SK-N-SH (cell line): ENCODE measurements around the gene ADAMTSL1. TPM values are rescaled to one million over a fixed set of nuclear protein-coding genes. Genes with fewer than 3 reads are reported as not detected.

ENCODE experiments used
- CTCF ChIA-PET: fragments of 300-600, 350-600 bp; formaldehyde crosslinking; extraction: SDS; loops from one replicate; lab custom pipeline; 2021; lab: Yijun Ruan, JAX
- POLR2A ChIA-PET: fragments of 350-600 bp; sonication (Branson Sonifier 250); formaldehyde crosslinking; extraction: SDS; loops from one replicate; lab custom pipeline; 2020; ENCODE audit warnings: antibody characterized with exemption, inconsistent platforms; lab: Yijun Ruan, JAX
- DNase-seq: peaks from one replicate; pipeline ENCODE4 v3.0.0; 2012
- H2AFZ ChIP-seq: fragments of 200-600 bp; sonication (generic); 2 replicates; pipeline ENCODE4 v1.8.1; 2016; ENCODE audit warnings: antibody characterized with exemption, mild to moderate bottlenecking, low read depth
- H3F3A ChIP-seq: fragments of 200-600 bp; sonication (generic); replicated peaks from 2 replicates; pipeline ENCODE3; 2016; ENCODE audit warnings: antibody characterized with exemption, mild to moderate bottlenecking; ENCODE audit not compliant: insufficient read depth
- H3K27ac ChIP-seq, 2 experiments: fragments of 200-500 bp in 1 of 2; fragments of 200-600 bp in 1 of 2; sonication (Bioruptor generic) in 1 of 2; sonication (generic), shearing (Covaris generic) in 1 of 2; 2 replicates each; pipeline versions ENCODE4 v1.5.1 to v1.6.1; 2014 to 2016; ENCODE audit warnings: low read depth in 2 of 2, inconsistent platforms in 1 of 2, low read length in 1 of 2, mild to moderate bottlenecking in 1 of 2, mixed read lengths in 1 of 2
- H3K27me3 ChIP-seq: fragments of 200-600 bp; sonication (generic), shearing (Covaris generic); 2 replicates; pipeline ENCODE4 v1.6.1; 2016; ENCODE audit warnings: mixed run types; ENCODE audit not compliant: insufficient read depth
- H3K36me3 ChIP-seq, 2 experiments: fragments of 200-500 bp in 1 of 2; fragments of 200-600 bp in 1 of 2; sonication (Bioruptor generic) in 1 of 2; sonication (generic) in 1 of 2; replicated peaks in 1 of 2; 2 replicates each; pipeline versions ENCODE3 to v1.5.1; 2014 to 2016; ENCODE audit warnings: low read length in 1 of 2, mild to moderate bottlenecking in 1 of 2; ENCODE audit not compliant: insufficient read depth in 2 of 2, control insufficient read depth in 1 of 2
- H3K4me1 ChIP-seq, 2 experiments: fragments of 200-500 bp in 1 of 2; fragments of 200-600 bp in 1 of 2; sonication (Bioruptor generic) in 1 of 2; sonication (generic), shearing (Covaris generic) in 1 of 2; 2 replicates each; pipeline versions ENCODE4 v1.5.1 to v1.6.1; 2014 to 2016; ENCODE audit warnings: low read depth in 1 of 2, low read length in 1 of 2, mixed run types in 1 of 2; ENCODE audit not compliant: insufficient read depth in 2 of 2, control insufficient read depth in 1 of 2
- H3K4me2 ChIP-seq: fragments of 200-600 bp; sonication (generic), shearing (Covaris generic); 2 replicates; pipeline ENCODE4 v1.6.1; 2017; ENCODE audit warnings: mixed run types
- H3K4me3 ChIP-seq, 2 experiments: fragments of 200-500 bp in 1 of 2; fragments of 200-600 bp in 1 of 2; sonication (Bioruptor generic) in 1 of 2; sonication (generic), shearing (Covaris generic) in 1 of 2; 2 replicates each; pipeline versions ENCODE4 v1.5.1 to v1.8.1; 2014 to 2016; ENCODE audit warnings: low read depth in 2 of 2, inconsistent platforms in 1 of 2, low read length in 1 of 2, mild to moderate bottlenecking in 1 of 2, mixed read lengths in 1 of 2, moderate library complexity in 1 of 2
- H3K79me2 ChIP-seq: fragments of 200-600 bp; sonication (generic); 2 replicates; pipeline ENCODE4 v1.8.1; 2017; ENCODE audit warnings: mild to moderate bottlenecking; ENCODE audit not compliant: insufficient read depth
- H3K9ac ChIP-seq: fragments of 200-600 bp; sonication (generic); 2 replicates; pipeline ENCODE4 v1.6.1; 2017; ENCODE audit warnings: mixed run types
- H3K9me2 ChIP-seq: fragments of 200-600 bp; sonication (generic); 2 replicates; pipeline ENCODE4 v1.6.1; 2017; ENCODE audit warnings: mixed run types
- H3K9me3 ChIP-seq: fragments of 200-600 bp; sonication (generic); 2 replicates; pipeline ENCODE4 v1.6.1; 2017; ENCODE audit warnings: mixed run types, mild to moderate bottlenecking, moderate library complexity
- H4K20me1 ChIP-seq: fragments of 200-600 bp; sonication (generic); 2 replicates; pipeline ENCODE4 v1.6.1; 2017; ENCODE audit warnings: mild to moderate bottlenecking, mixed run types; ENCODE audit not compliant: insufficient read depth
- CHD2 ChIP-seq: fragments of 150-350 bp; IDR thresholded peaks from 2 replicates; pipeline ENCODE4 v1.6.1; 2018; ENCODE audit warnings: low read length; ENCODE audit not compliant: partially characterized antibody
- ELF1 ChIP-seq: IDR thresholded peaks from 2 replicates; pipeline ENCODE4 v1.4.0; 2012
- EP300 ChIP-seq, 2 experiments: IDR thresholded peaks; 2 replicates each; pipeline versions ENCODE4 v1.4.0 to v1.6.1; 2012; ENCODE audit warnings: borderline replicate concordance in 1 of 2, low read depth in 1 of 2, low read length in 1 of 2
- EZH2phosphoT487 ChIP-seq: fragments of 200-600 bp; sonication (generic); IDR thresholded peaks from 2 replicates; pipeline ENCODE4 v1.6.1; 2017; ENCODE audit warnings: low read depth, mixed run types, mild to moderate bottlenecking, antibody characterized with exemption, moderate library complexity, borderline replicate concordance
- FOXM1 ChIP-seq: IDR thresholded peaks from 2 replicates; pipeline ENCODE4 v1.4.0; 2012; ENCODE audit warnings: low read depth, mild to moderate bottlenecking
- GABPA ChIP-seq: IDR thresholded peaks from 2 replicates; pipeline ENCODE4 v1.4.0; 2012; ENCODE audit warnings: low read depth, mild to moderate bottlenecking
- GATA2 ChIP-seq: sonication (generic); formaldehyde crosslinking; IDR thresholded peaks from 2 replicates; pipeline ENCODE4 v1.5.0; 2020; ENCODE audit warnings: mild to moderate bottlenecking, missing genetic modification reagents
- MAX ChIP-seq: IDR thresholded peaks from 2 replicates; pipeline ENCODE4 v1.4.0; 2012; ENCODE audit warnings: low read depth
- MXI1 ChIP-seq: IDR thresholded peaks from 2 replicates; pipeline ENCODE4 v1.6.1; 2012; ENCODE audit warnings: mild to moderate bottlenecking, low read depth, low read length, improper control_type of control experiment
- NFIC ChIP-seq: IDR thresholded peaks from 2 replicates; pipeline ENCODE4 v1.4.0; 2012; ENCODE audit warnings: borderline replicate concordance
- NRF1 ChIP-seq: IDR thresholded peaks from 2 replicates; pipeline ENCODE4 v1.6.1; 2012; ENCODE audit warnings: low read depth, mild to moderate bottlenecking, low read length
- REST ChIP-seq: IDR thresholded peaks from 2 replicates; pipeline ENCODE4 v1.6.1; 2012; ENCODE audit warnings: mild to moderate bottlenecking, low read depth, low read length, moderate library complexity
- RXRA ChIP-seq: IDR thresholded peaks from 2 replicates; pipeline ENCODE4 v1.4.0; 2012; ENCODE audit warnings: low read depth, mild to moderate bottlenecking, borderline replicate concordance
- SIN3A ChIP-seq: IDR thresholded peaks from 2 replicates; pipeline ENCODE4 v1.6.1; 2012; ENCODE audit warnings: low read depth, mild to moderate bottlenecking, low read length, moderate library complexity, borderline replicate concordance
- SMC3 ChIP-seq: IDR thresholded peaks from 2 replicates; pipeline ENCODE4 v1.6.1; 2012; ENCODE audit warnings: low read depth, low read length, improper control_type of control experiment
- TCF12 ChIP-seq: IDR thresholded peaks from 2 replicates; pipeline ENCODE4 v1.4.0; 2012
- TEAD4 ChIP-seq: IDR thresholded peaks from 2 replicates; pipeline ENCODE4 v1.4.0; 2012; ENCODE audit warnings: mild to moderate bottlenecking, borderline replicate concordance; ENCODE audit not compliant: insufficient read depth
- YY1 ChIP-seq: IDR thresholded peaks from 2 replicates; pipeline ENCODE4 v1.4.0; 2012; ENCODE audit warnings: low read depth, mild to moderate bottlenecking
- ZBTB33 ChIP-seq: IDR thresholded peaks from 2 replicates; pipeline ENCODE4 v1.4.0; 2012; ENCODE audit warnings: low read depth, borderline replicate concordance
- WGBS: methylation state at CpG from one replicate; pipeline ENCODE4 v1.1.6; 2017; ENCODE audit warnings: low lambda C conversion rate; 5-methylcytosine and 5-hydroxymethylcytosine counted together
- polyA plus RNA-seq, 3 experiments: library from polyadenylated mRNA; depleted of rRNA; stranded (reverse); fragments of >200 nt; gene quantifications; 2 replicates each; pipeline ENCODE4 v1.2.3, GENCODE V29; 2012

Gene ADAMTSL1
- polyA plus RNA-seq, 1 of the 3 experiments (the other 2 are of a cell fraction), result 114 TPM

GRCh38 chr9:18811171-18811570, 337.2 kb downstream of the ADAMTSL1 start:
- peaks cover 7% of the 10 kb centered on the region for H3F3A ChIP-seq
- H3K9ac ChIP-seq, result no peak overlapping the region
- no peak for DNase-seq
- H3K4me3 ChIP-seq, result no peak overlapping the region
- no peaks in the 10 kb centered on the region for H3K27me3 ChIP-seq
- WGBS, result 67% methylated on average over 1 of the region's 2 CpGs
- POLR2A ChIA-PET, result no interaction called here
- CTCF ChIA-PET, result interaction anchor here (0.9 to 1.8 kb wide), 4 partner anchors 12 to 556 kb away, joined by 4 to 6 read pairs (median 6); no protein-coding TSS in a partner anchor
- peaks cover 0 to 48% of the 10 kb centered on the region in 2 experiments for H3K36me3 ChIP-seq
- H4K20me1 ChIP-seq, result no peaks in the 10 kb centered on the region
- TF ChIP-seq REST, result no peak
- TF ChIP-seq SIN3A, result no peak
- TF ChIP-seq YY1, result no peak
- no peak for TF ChIP-seq EZH2phosphoT487
- TF ChIP-seq ELF1, result no peak
- TF ChIP-seq FOXM1, result no peak
- no peak for TF ChIP-seq TEAD4
- TF ChIP-seq EP300 (IDR thresholded peaks at IDR 0.05; ENCODE audit: borderline replicate concordance in 1 of 2, low read depth in 1 of 2, low read length in 1 of 2), result no peak
- TF ChIP-seq MAX, result no peak
- no peak for TF ChIP-seq NFIC
- TF ChIP-seq NRF1, result no peak
- no peak for TF ChIP-seq CHD2
- no peak for TF ChIP-seq TCF12
- TF ChIP-seq GATA2 (CRISPR knock-in tag), result no peak
- TF ChIP-seq SMC3, result no peak
- no peak for TF ChIP-seq GABPA
- no peak for TF ChIP-seq MXI1
- no peak for TF ChIP-seq ZBTB33
- TF ChIP-seq RXRA, result no peak
- TF ChIP-seq, all 33 proteins: peak for 0
- no peak overlapping the region for H3K27ac ChIP-seq
- H3K9me3 ChIP-seq, result peaks cover 8% of the 10 kb centered on the region; the same call in 1 of the 2 replicates
- H3K4me1 ChIP-seq, result no peaks in the 10 kb centered on the region
- H2AFZ ChIP-seq, result no peak overlapping the region
- H3K9me2 ChIP-seq, result no peaks in the 10 kb centered on the region
- H3K79me2 ChIP-seq, result peaks cover 19% of the 10 kb centered on the region
- no peak overlapping the region for H3K4me2 ChIP-seq
